ENCODE results near the gene LCTL. TPM values are rescaled to one million over a fixed set of nuclear protein-coding genes. Genes with fewer than 3 reads are reported as not detected.

Gene LCTL
- total RNA-seq, 6 experiments from 2014 or later = 0.12 to 0.76 (median 0.74) TPM

DNA sequence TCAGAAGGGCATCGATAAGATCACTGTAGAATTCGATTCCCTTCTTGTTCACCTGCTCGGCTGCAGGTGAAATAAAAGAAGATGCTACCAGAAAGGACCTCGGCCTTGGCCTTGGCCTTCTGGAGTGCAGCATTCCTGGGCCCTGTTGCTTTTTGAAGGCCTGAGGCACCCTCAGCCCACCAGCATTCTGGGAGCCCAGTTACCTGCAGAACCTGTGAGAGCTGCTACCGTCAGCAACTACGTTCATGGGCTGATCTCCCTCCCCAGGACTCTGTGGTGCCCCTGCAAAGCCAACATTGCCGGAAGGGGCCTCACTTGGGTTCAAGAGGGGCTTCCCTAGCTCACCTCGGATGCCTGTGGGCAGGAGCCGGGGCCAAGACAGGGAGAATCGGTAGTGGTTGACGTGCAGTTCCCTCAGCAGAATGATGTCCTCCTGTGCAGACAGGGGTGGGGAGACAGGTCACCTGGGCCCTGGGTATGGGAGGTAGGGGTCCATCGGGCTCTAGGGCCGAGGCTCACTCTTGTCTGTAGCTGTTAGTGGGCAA is 2.2 kb downstream of the LCTL start:
- H3K4me3 Mint-ChIP-seq = no peak overlapping the region
- no peaks in the 10 kb centered on the region for H3K9me3 Mint-ChIP-seq
- no peak for DNase-seq
- TF ChIP-seq, protein P1, sequence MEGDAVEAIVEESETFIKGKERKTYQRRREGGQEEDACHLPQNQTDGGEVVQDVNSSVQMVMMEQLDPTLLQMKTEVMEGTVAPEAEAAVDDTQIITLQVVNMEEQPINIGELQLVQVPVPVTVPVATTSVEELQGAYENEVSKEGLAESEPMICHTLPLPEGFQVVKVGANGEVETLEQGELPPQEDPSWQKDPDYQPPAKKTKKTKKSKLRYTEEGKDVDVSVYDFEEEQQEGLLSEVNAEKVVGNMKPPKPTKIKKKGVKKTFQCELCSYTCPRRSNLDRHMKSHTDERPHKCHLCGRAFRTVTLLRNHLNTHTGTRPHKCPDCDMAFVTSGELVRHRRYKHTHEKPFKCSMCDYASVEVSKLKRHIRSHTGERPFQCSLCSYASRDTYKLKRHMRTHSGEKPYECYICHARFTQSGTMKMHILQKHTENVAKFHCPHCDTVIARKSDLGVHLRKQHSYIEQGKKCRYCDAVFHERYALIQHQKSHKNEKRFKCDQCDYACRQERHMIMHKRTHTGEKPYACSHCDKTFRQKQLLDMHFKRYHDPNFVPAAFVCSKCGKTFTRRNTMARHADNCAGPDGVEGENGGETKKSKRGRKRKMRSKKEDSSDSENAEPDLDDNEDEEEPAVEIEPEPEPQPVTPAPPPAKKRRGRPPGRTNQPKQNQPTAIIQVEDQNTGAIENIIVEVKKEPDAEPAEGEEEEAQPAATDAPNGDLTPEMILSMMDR (IDR thresholded peaks at IDR 0.05) = no peak
- H3K4me1 Mint-ChIP-seq (ENCODE audit: low read depth) = peaks cover 24% of the 10 kb centered on the region
- no peaks in the 10 kb centered on the region for H3K36me3 Mint-ChIP-seq (ENCODE audit: low read depth)
- H3K27ac Mint-ChIP-seq = no peak overlapping the region
- H3K27me3 Mint-ChIP-seq (ENCODE audit: insufficient read depth) = peaks cover 2% of the 10 kb centered on the region; the same call in 1 of the 2 replicates

- peak; percentile 8 for DNase-seq
- H3K9me3 Mint-ChIP-seq = no peaks in the 10 kb centered on the region
- H3K36me3 Mint-ChIP-seq (ENCODE audit: low read depth) = no peaks in the 10 kb centered on the region
- H3K27ac Mint-ChIP-seq = no peak overlapping the region
- peaks cover 2% of the 10 kb centered on the region; the same call in 1 of the 2 replicates for H3K27me3 Mint-ChIP-seq (ENCODE audit: insufficient read depth)
- TF ChIP-seq, protein P1 (IDR thresholded peaks at IDR 0.05) = no peak
- H3K4me1 Mint-ChIP-seq (ENCODE audit: low read depth) = peaks cover 24% of the 10 kb centered on the region
- H3K4me3 Mint-ChIP-seq = no peak overlapping the region
Measured at GRCh38 chr15:66563126-66563525, 2.7 kb downstream of the LCTL start.

- no peaks in the 10 kb centered on the region; the same call in 1 of the 2 replicates for H3K27me3 Mint-ChIP-seq (ENCODE audit: insufficient read depth)
- no peaks in the 10 kb centered on the region for H3K36me3 Mint-ChIP-seq (ENCODE audit: low read depth)
- TF ChIP-seq, protein P1 (IDR thresholded peaks at IDR 0.05) = no peak
- peaks cover 11% of the 10 kb centered on the region for H3K4me1 Mint-ChIP-seq (ENCODE audit: low read depth)
- H3K4me3 Mint-ChIP-seq = no peak overlapping the region
- H3K9me3 Mint-ChIP-seq = no peaks in the 10 kb centered on the region
- DNase-seq = no peak
- no peak overlapping the region for H3K27ac Mint-ChIP-seq
Measured at GRCh38 chr15:66560856-66561525, 4.8 kb downstream of the LCTL start.

DNA sequence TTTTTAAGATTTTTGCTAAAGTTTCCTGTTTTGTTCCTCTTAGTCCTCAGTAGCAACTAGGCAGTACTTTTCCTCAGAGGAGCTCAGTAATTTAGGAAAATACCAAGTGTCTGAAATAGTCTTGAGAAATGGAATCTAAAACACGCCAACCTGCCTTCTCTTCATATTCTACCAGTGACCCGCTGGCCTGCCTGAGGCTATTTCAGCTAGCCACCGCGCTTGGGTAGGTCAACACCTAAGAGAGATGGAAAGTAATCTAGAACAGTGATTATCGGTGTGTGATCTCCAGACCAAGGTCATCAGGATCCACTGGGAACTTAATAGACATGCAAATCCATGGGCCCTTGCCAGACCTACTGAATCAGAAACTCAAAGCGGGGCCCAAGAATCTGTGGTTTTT is 7.5 kb downstream of the LCTL start:
- Mint-ChIP-seq H3K4me3 (no peak overlapping the region), H3K9me3 (no peaks in the 10 kb centered on the region), H3K27ac (no peak overlapping the region), H3K4me1 (ENCODE audit: low read depth) (no peaks in the 10 kb centered on the region), H3K36me3 (ENCODE audit: low read depth) (0 out of 2 replicates have a peak, but pooled peaks cover 6% of the 10 kb centered on the region), H3K27me3 (ENCODE audit: insufficient read depth) (no peaks in the 10 kb centered on the region)
- no peak for DNase-seq
- TF ChIP-seq, protein P1 (IDR thresholded peaks at IDR 0.05) = no peak

DNA sequence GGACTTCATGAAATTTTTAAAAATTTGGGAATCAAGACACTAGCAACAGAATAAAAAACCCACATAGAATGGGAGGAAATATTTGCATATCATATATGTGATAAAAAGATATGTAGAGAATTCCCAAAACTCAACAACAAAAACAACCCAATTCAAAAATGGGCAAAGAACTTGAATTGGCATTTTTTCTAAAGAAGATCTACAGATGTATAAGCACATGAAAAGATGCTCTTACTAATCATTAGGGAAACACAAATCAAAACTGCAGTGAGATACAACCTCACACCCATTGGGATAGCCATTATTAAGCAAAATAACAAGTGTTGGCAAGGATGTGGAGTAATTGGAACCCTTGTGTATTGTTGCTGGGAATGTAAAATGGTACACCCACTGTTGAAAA is 10.1 kb downstream of the LCTL start:
- Mint-ChIP-seq H3K27me3 (ENCODE audit: insufficient read depth) (no peaks in the 10 kb centered on the region), H3K4me1 (ENCODE audit: low read depth) (no peaks in the 10 kb centered on the region), H3K9me3 (no peaks in the 10 kb centered on the region), H3K36me3 (ENCODE audit: low read depth) (0 out of 2 replicates have a peak, but pooled peaks cover 6% of the 10 kb centered on the region), H3K4me3 (no peak overlapping the region), H3K27ac (no peak overlapping the region)
- TF ChIP-seq, protein P1 (IDR thresholded peaks at IDR 0.05) = no peak
- DNase-seq = no peak
